ENCODE measurements around the gene SLAIN2.

- TF ChIP-seq ZNF671 (CRISPR knock-in tag; IDR thresholded peaks at IDR 0.05) (no peak), USF2 (CRISPR knock-in tag; IDR thresholded peaks at IDR 0.05) (no peak), CTCF (IDR thresholded peaks at IDR 0.05) (no peak), CBFB (CRISPR knock-in tag; IDR thresholded peaks at IDR 0.05; ENCODE audit: low read depth) (no peak), TCF7 (CRISPR knock-in tag; IDR thresholded peaks at IDR 0.05; ENCODE audit: low read depth) (no peak), FOXJ3 (CRISPR knock-in tag; IDR thresholded peaks at IDR 0.05; ENCODE audit: borderline replicate concordance) (no peak), IRF2 (CRISPR knock-in tag; IDR thresholded peaks at IDR 0.05; ENCODE audit: borderline replicate concordance, low read depth) (no peak), ZMAT4 (CRISPR knock-in tag; IDR thresholded peaks at IDR 0.05) (no peak), ZNF281 (CRISPR knock-in tag; IDR thresholded peaks at IDR 0.05) (no peak), EMX1 (CRISPR knock-in tag; IDR thresholded peaks at IDR 0.05) (no peak), CREB1 (CRISPR knock-in tag; IDR thresholded peaks at IDR 0.05) (no peak), STAT6 (CRISPR knock-in tag; conservative IDR thresholded peaks at IDR 0.05; ENCODE audit: low read depth) (no peak)
Observed at GRCh38 chr4:48299560-48299959, 41.8 kb upstream of the SLAIN2 start.
